Transverse colon (tissue), 3 donors: ENCODE data around the gene OR4K17.

Experiments used
- CTCF ChIP-seq, 5 experiments: fragments of 200-600 bp in 3 of 5; fragments of 450-650 bp in 2 of 5; sonication (generic) in 3 of 5; IDR thresholded peaks; 1 replicate in 2 of 5; 2 replicates in 3 of 5; pipeline ENCODE4 v1.5.1; 2016 to 2017; ENCODE audit warnings: antibody characterized with exemption in 5 of 5, inconsistent platforms in 3 of 5, mild to moderate bottlenecking in 2 of 5, moderate library complexity in 1 of 5
- EP300 ChIP-seq: sonication (generic); formaldehyde crosslinking; IDR thresholded peaks from one replicate; pipeline ENCODE4 v1.6.1; 2017; ENCODE audit warnings: antibody characterized with exemption, low read depth
- POLR2A ChIP-seq: fragments of 450-650 bp; IDR thresholded peaks from one replicate; pipeline ENCODE4 v1.6.1; 2016; ENCODE audit warnings: antibody characterized with exemption, mild to moderate bottlenecking, moderate library complexity

DNA sequence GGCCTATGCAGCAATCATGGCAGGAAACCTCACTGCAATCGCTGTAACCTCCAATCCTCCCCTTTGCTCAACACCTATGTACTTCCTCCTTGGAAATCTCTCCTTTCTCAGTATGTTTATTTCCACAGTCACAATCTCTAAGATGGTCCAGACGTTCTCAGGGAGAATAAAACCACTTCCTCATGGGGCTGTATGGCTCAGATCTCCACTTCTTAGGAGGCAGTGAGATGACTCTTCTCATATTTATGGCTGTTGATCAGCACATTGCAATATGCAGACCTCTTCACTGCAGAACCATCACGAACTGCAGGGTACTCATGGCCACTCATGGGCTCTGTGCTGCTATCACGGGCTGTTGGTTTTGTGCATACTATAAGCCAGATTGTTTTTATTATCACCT, 17.1 kb upstream of the OR4K17 start:
- TF ChIP-seq CTCF (IDR thresholded peaks at IDR 0.05) (no peak), POLR2A (no peak), EP300 (no peak)
